HEK293T (cell line): Measurements from ENCODE around the gene QRFP.

ENCODE experiments used
- CTCF ChIA-PET: fragments of 350-600 bp; formaldehyde crosslinking; extraction: SDS; loops from one replicate; lab custom pipeline; 2021; ENCODE audit warnings: antibody characterized with exemption, inconsistent platforms; lab: Yijun Ruan, JAX
- POLR2A ChIA-PET: fragments of 350-600 bp; formaldehyde crosslinking; extraction: SDS; loops from one replicate; lab custom pipeline; 2020; ENCODE audit warnings: antibody characterized with exemption, inconsistent platforms; lab: Yijun Ruan, JAX
- DNase-seq: peaks from one replicate; pipeline ENCODE4 v3.0.0; 2012; ENCODE audit warnings: mixed read lengths; ENCODE audit errors: extremely low spot score
- ARNT ChIP-seq: fragments of 450-650 bp; IDR thresholded peaks from 2 replicates; pipeline ENCODE4 v1.6.1; 2017; ENCODE audit warnings: mild to moderate bottlenecking
- BHLHE40 ChIP-seq: fragments of 450-650 bp; IDR thresholded peaks from 2 replicates; pipeline ENCODE4 v1.6.1; 2016; ENCODE audit warnings: mild to moderate bottlenecking, moderate library complexity, borderline replicate concordance
- CTBP1 ChIP-seq: fragments of 450-650 bp; IDR thresholded peaks from 2 replicates; pipeline ENCODE4 v1.6.1; 2016; ENCODE audit warnings: borderline replicate concordance
- ELF4 ChIP-seq: fragments of 450-650 bp; IDR thresholded peaks from 2 replicates; pipeline ENCODE4 v1.6.1; 2017; ENCODE audit warnings: antibody characterized with exemption
- FOXA1 ChIP-seq: fragments of 450-650 bp; IDR thresholded peaks from 2 replicates; pipeline ENCODE4 v1.6.1; 2016; ENCODE audit warnings: mild to moderate bottlenecking
- FOXK2 ChIP-seq: fragments of 450-650 bp; IDR thresholded peaks from 2 replicates; pipeline ENCODE4 v1.6.1; 2016; ENCODE audit warnings: mild to moderate bottlenecking
- FOXM1 ChIP-seq: fragments of 450-650 bp; IDR thresholded peaks from 2 replicates; pipeline ENCODE4 v1.6.1; 2017; ENCODE audit warnings: mild to moderate bottlenecking, borderline replicate concordance
- HDGF ChIP-seq: fragments of 450-650 bp; IDR thresholded peaks from 2 replicates; pipeline ENCODE4 v1.6.1; 2017; ENCODE audit warnings: antibody characterized with exemption, borderline replicate concordance
- L3MBTL2 ChIP-seq: fragments of 450-650 bp; conservative IDR thresholded peaks from 2 replicates; pipeline ENCODE4 v1.6.1; 2016; ENCODE audit warnings: mild to moderate bottlenecking
- LEF1 ChIP-seq: fragments of 450-650 bp; IDR thresholded peaks from 2 replicates; pipeline ENCODE4 v1.6.1; 2017; ENCODE audit warnings: mild to moderate bottlenecking, borderline replicate concordance
- NFRKB ChIP-seq: fragments of 450-650 bp; IDR thresholded peaks from 2 replicates; pipeline ENCODE4 v1.6.1; 2016; ENCODE audit warnings: mild to moderate bottlenecking, moderate library complexity
- SP1 ChIP-seq: fragments of 450-650 bp; IDR thresholded peaks from 2 replicates; pipeline ENCODE4 v1.6.1; 2017
- SUZ12 ChIP-seq: fragments of 450-650 bp; IDR thresholded peaks from 2 replicates; pipeline ENCODE4 v1.6.1; 2016; ENCODE audit warnings: mild to moderate bottlenecking
- TARDBP ChIP-seq: fragments of 450-650 bp; IDR thresholded peaks from 2 replicates; pipeline ENCODE4 v1.6.1; 2016
- ZNF384 ChIP-seq: fragments of 450-650 bp; IDR thresholded peaks from 2 replicates; pipeline ENCODE4 v1.6.1; 2016
- TF ChIP-seq, protein P1 (sequence below): fragments of 450-650 bp; IDR thresholded peaks from 2 replicates; pipeline ENCODE4 v1.6.1; 2016

The QRFP gene

GRCh38 chr9:130937146-130938076 is 40.8 kb upstream of the QRFP start:
- ChIA-PET POLR2A (no interaction called here), CTCF (no interaction called here)
- no peak for TF ChIP-seq NFRKB
- TF ChIP-seq SUZ12, result no peak
- no peak for TF ChIP-seq FOXA1
- TF ChIP-seq ELF4, result no peak
- no peak for TF ChIP-seq FOXK2
- TF ChIP-seq, protein P1, sequence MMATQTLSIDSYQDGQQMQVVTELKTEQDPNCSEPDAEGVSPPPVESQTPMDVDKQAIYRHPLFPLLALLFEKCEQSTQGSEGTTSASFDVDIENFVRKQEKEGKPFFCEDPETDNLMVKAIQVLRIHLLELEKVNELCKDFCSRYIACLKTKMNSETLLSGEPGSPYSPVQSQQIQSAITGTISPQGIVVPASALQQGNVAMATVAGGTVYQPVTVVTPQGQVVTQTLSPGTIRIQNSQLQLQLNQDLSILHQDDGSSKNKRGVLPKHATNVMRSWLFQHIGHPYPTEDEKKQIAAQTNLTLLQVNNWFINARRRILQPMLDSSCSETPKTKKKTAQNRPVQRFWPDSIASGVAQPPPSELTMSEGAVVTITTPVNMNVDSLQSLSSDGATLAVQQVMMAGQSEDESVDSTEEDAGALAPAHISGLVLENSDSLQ, result no peak
- TF ChIP-seq CTBP1, result no peak
- no peak for TF ChIP-seq TARDBP
- no peak for TF ChIP-seq ARNT
- TF ChIP-seq FOXM1, result no peak
- TF ChIP-seq HDGF, result no peak
- TF ChIP-seq BHLHE40, result no peak
- TF ChIP-seq LEF1, result no peak
- no peak for TF ChIP-seq L3MBTL2
- DNase-seq, result no peak

GRCh38 chr9:130936285-130937117 is 39.9 kb upstream of the QRFP start:
- ChIA-PET CTCF (no interaction called here), POLR2A (no interaction called here)
- DNase-seq, result no peak
- TF ChIP-seq NFRKB (no peak), LEF1 (no peak)

- no peak for DNase-seq
- ChIA-PET POLR2A (no interaction called here), CTCF (no interaction called here)
- TF ChIP-seq BHLHE40 (no peak), ELF4 (no peak), HDGF (no peak)
- TF ChIP-seq, protein P1, result no peak
Observed at GRCh38 chr9:130935648-130936271, 39.1 kb upstream of the QRFP start.

DNA sequence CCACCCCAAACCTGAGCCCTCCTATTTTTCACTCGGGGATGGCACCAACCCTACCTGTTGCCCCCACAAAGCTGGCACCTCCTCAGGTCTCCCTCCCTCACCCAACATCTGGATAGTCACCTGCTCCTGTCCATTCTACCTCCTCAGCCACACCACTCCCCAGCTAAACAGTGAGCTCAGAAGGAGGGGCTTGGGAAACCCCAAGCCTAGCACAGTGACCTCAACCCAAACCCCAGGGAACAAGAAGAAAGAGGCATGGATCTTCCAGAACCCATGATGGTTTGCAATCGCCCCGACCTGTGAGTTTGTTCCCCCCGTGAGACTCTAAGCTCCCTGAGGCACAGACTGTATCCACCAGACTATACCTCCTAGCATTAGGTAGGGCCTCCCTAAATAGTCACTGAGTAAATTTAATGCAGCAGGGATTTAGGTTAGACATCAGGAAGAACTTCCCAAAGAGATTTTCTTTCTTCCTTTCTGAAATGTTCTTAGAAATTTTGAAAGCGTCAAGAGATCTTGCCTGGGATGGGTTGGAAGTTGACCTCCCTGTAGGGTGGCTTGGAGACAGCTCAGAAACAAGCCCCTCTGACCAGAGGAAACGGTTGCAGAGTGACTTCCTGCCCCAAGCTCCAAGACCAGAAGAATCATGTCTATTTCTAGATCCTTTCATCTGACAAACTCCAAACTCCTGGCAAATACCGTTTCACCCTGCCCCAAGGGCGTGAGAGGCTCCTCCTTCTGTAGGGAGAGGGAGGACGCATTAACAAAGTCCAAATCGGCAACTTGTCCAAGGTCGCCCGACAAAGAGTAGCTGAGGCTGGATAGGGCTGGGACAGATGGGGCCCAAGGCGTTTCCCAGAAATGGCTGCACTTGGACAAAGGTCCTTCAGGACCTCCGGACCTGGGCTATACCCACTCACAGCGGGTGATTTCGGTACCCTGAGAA is 38.4 kb upstream of the QRFP start:
- TF ChIP-seq SP1, result no peak
- TF ChIP-seq HDGF, result no peak
- TF ChIP-seq FOXK2, result no peak
- TF ChIP-seq FOXM1, result no peak
- TF ChIP-seq ZNF384, result no peak
- TF ChIP-seq FOXA1, result no peak
- TF ChIP-seq NFRKB, result no peak
- TF ChIP-seq CTBP1, result no peak
- TF ChIP-seq LEF1, result no peak
- ChIA-PET POLR2A (no interaction called here), CTCF (no interaction called here)
- DNase-seq, result no peak

- CTCF ChIA-PET, result interaction anchor here (1.2 kb wide), 1 partner anchor 12 kb away, joined by 3 read pairs; no protein-coding TSS in a partner anchor
- no peak for TF ChIP-seq SP1
- no peak for TF ChIP-seq FOXA1
- no peak for TF ChIP-seq ELF4
- no peak for TF ChIP-seq ARNT
- TF ChIP-seq NFRKB, result no peak
- no peak for TF ChIP-seq LEF1
- TF ChIP-seq CTBP1, result no peak
- TF ChIP-seq HDGF, result no peak
- no peak for TF ChIP-seq FOXK2
- TF ChIP-seq, protein P1, result no peak
- TF ChIP-seq BHLHE40, result no peak
- no peak for TF ChIP-seq L3MBTL2
- no peak for TF ChIP-seq TARDBP
- TF ChIP-seq ZNF384, result no peak
- no peak for TF ChIP-seq FOXM1
- TF ChIP-seq SUZ12, result no peak
- POLR2A ChIA-PET, result no interaction called here
- no peak for DNase-seq
Observed at GRCh38 chr9:130934246-130934645, 37.6 kb upstream of the QRFP start.
